Muscle layer of duodenum (tissue), 2 donors: ENCODE measurements around the gene LRRC52.

Experiments used
- H3K27ac ChIP-seq: one replicate; pipeline ENCODE4 v1.7.0; 2013; ENCODE audit warnings: mild to moderate bottlenecking, low read length
- H3K27me3 ChIP-seq: one replicate; pipeline ENCODE4 v1.7.0; 2013; ENCODE audit warnings: low read depth, mild to moderate bottlenecking, control low read depth, low read length
- H3K36me3 ChIP-seq, 2 donors: one replicate each; pipeline ENCODE4 v1.7.0; 2013; ENCODE audit warnings: low read length in 2 of 2, control low read depth in 1 of 2, mild to moderate bottlenecking in 1 of 2; ENCODE audit not compliant: insufficient read depth in 2 of 2, control insufficient read depth in 1 of 2
- H3K4me1 ChIP-seq, 2 donors: one replicate each; pipeline ENCODE4 v1.7.0; 2013; ENCODE audit warnings: low read length in 2 of 2, mild to moderate bottlenecking in 2 of 2, control low read depth in 1 of 2, moderate library complexity in 1 of 2; ENCODE audit not compliant: insufficient read depth in 2 of 2, control insufficient read depth in 1 of 2
- H3K4me3 ChIP-seq, 2 donors: one replicate each; pipeline ENCODE4 v1.7.0; 2013; ENCODE audit warnings: low read length in 2 of 2, low read depth in 1 of 2, mild to moderate bottlenecking in 1 of 2
- H3K9me3 ChIP-seq, 2 donors: one replicate each; pipeline ENCODE4 v1.7.0; 2013; ENCODE audit warnings: low read length in 2 of 2, control low read depth in 1 of 2, mild to moderate bottlenecking in 1 of 2; ENCODE audit not compliant: control insufficient read depth in 1 of 2
- donor health status: healthy.

The LRRC52 gene

GRCh38 chr1:165539908-165540307 is 3.9 kb upstream of the LRRC52 start:
- no peaks in the 10 kb centered on the region for H3K27me3 ChIP-seq
- H3K4me1 ChIP-seq, result peaks cover 0 to 6% of the 10 kb centered on the region in 2 donors
- no peaks in the 10 kb centered on the region for H3K36me3 ChIP-seq
- no peak overlapping the region for H3K27ac ChIP-seq
- no peak overlapping the region for H3K4me3 ChIP-seq
- no peaks in the 10 kb centered on the region for H3K9me3 ChIP-seq

- no peaks in the 10 kb centered on the region for H3K36me3 ChIP-seq
- H3K27me3 ChIP-seq, result no peaks in the 10 kb centered on the region
- H3K9me3 ChIP-seq, result no peaks in the 10 kb centered on the region
- peaks cover 0 to 6% of the 10 kb centered on the region in 2 donors for H3K4me1 ChIP-seq
- no peak overlapping the region for H3K27ac ChIP-seq
- H3K4me3 ChIP-seq, result no peak overlapping the region
These were observed 1.7 kb upstream of the LRRC52 start for GRCh38 chr1:165542015-165542631.

GRCh38 chr1:165542647-165543046 is 1.2 kb upstream of the LRRC52 start:
- H3K4me3 ChIP-seq, result no peak overlapping the region
- no peak overlapping the region for H3K27ac ChIP-seq
- no peaks in the 10 kb centered on the region for H3K36me3 ChIP-seq
- H3K27me3 ChIP-seq, result no peaks in the 10 kb centered on the region
- no peaks in the 10 kb centered on the region for H3K9me3 ChIP-seq
- peaks cover 0 to 6% of the 10 kb centered on the region in 2 donors for H3K4me1 ChIP-seq

GRCh38 chr1:165544996-165545395 is 1.2 kb downstream of the LRRC52 start:
- Histone ChIP-seq H3K27me3 (no peaks in the 10 kb centered on the region), H3K36me3 (no peaks in the 10 kb centered on the region)

GRCh38 chr1:165545974-165546373 is 2.2 kb downstream of the LRRC52 start:
- H3K9me3 ChIP-seq, result no peaks in the 10 kb centered on the region
- H3K4me1 ChIP-seq, result peaks cover 0 to 6% of the 10 kb centered on the region in 2 donors

More at GRCh38 chr1:165544996-165545395, 1.2 kb downstream of the LRRC52 start:
- Histone ChIP-seq H3K27ac (no peak overlapping the region), H3K4me1 (peaks cover 0 to 6% of the 10 kb centered on the region in 2 donors), H3K9me3 (no peaks in the 10 kb centered on the region), H3K4me3 (no peak overlapping the region)

GRCh38 chr1:165549973-165550372 is 6.2 kb downstream of the LRRC52 start:
- H3K36me3 ChIP-seq, result no peaks in the 10 kb centered on the region
- H3K27me3 ChIP-seq, result no peaks in the 10 kb centered on the region
- no peaks in the 10 kb centered on the region for H3K9me3 ChIP-seq
- H3K4me3 ChIP-seq, result no peak overlapping the region
- H3K4me1 ChIP-seq, result no peaks in the 10 kb centered on the region
- no peak overlapping the region for H3K27ac ChIP-seq

More at GRCh38 chr1:165545974-165546373, 2.2 kb downstream of the LRRC52 start:
- H3K4me3 ChIP-seq, result no peak overlapping the region
- no peaks in the 10 kb centered on the region for H3K27me3 ChIP-seq
- no peak overlapping the region for H3K27ac ChIP-seq
- H3K36me3 ChIP-seq, result no peaks in the 10 kb centered on the region

GRCh38 chr1:165551469-165551868 is 7.7 kb downstream of the LRRC52 start:
- H3K36me3 ChIP-seq, result no peaks in the 10 kb centered on the region
- no peaks in the 10 kb centered on the region for H3K9me3 ChIP-seq
- H3K27ac ChIP-seq, result no peak overlapping the region
- H3K4me1 ChIP-seq, result no peaks in the 10 kb centered on the region
- H3K4me3 ChIP-seq, result no peak overlapping the region
- no peaks in the 10 kb centered on the region for H3K27me3 ChIP-seq

GRCh38 chr1:165560883-165561656 is 17.3 kb downstream of the LRRC52 start:
- Histone ChIP-seq H3K27ac (no peak overlapping the region), H3K4me3 (no peak overlapping the region), H3K27me3 (no peaks in the 10 kb centered on the region), H3K9me3 (no peaks in the 10 kb centered on the region), H3K4me1 (no peaks in the 10 kb centered on the region), H3K36me3 (no peaks in the 10 kb centered on the region)

GRCh38 chr1:165562571-165562970 is 18.8 kb downstream of the LRRC52 start:
- H3K27me3 ChIP-seq, result no peaks in the 10 kb centered on the region
- H3K36me3 ChIP-seq, result no peaks in the 10 kb centered on the region
- H3K4me3 ChIP-seq, result no peak overlapping the region
- H3K4me1 ChIP-seq, result no peaks in the 10 kb centered on the region
- no peak overlapping the region for H3K27ac ChIP-seq
- H3K9me3 ChIP-seq, result no peaks in the 10 kb centered on the region

- H3K27ac ChIP-seq, result no peak overlapping the region
- no peaks in the 10 kb centered on the region for H3K9me3 ChIP-seq
- no peak overlapping the region for H3K4me3 ChIP-seq
- H3K36me3 ChIP-seq, result no peaks in the 10 kb centered on the region
- H3K27me3 ChIP-seq, result no peaks in the 10 kb centered on the region
- no peaks in the 10 kb centered on the region for H3K4me1 ChIP-seq
These were observed 19.8 kb downstream of the LRRC52 start for GRCh38 chr1:165563551-165563950.

- Histone ChIP-seq H3K4me3 (no peak overlapping the region), H3K9me3 (no peaks in the 10 kb centered on the region), H3K27ac (no peak overlapping the region), H3K36me3 (no peaks in the 10 kb centered on the region), H3K4me1 (no peaks in the 10 kb centered on the region), H3K27me3 (no peaks in the 10 kb centered on the region)
These were observed 20.8 kb downstream of the LRRC52 start for GRCh38 chr1:165564561-165564960.
